DLD1 (cell line): ENCODE data around the gene RPS14.
"Not testable (repeated sequence)": the region's sequence is repeated elsewhere in the genome, so short reads cannot be mapped to it uniquely, and the experiment has no call there.

Experiments
- in situ Hi-C: cut with HindIII; loops from 2 replicates; pipeline ENCODE4 v1.10.0; 2017; ENCODE audit warnings: low sequenced_read_pairs

The RPS14 gene

GRCh38 chr5:150419630-150420270 lies 29.8 kb downstream of the RPS14 start:
- in situ Hi-C loops, result no loop called here

- in situ Hi-C loops, result not testable (repeated sequence)
Measured at GRCh38 chr5:150413902-150414790, 35.4 kb downstream of the RPS14 start.

- in situ Hi-C loops, result no loop called here
Measured at GRCh38 chr5:150413176-150413901, 36.2 kb downstream of the RPS14 start.

GRCh38 chr5:150412319-150413175 lies 37.0 kb downstream of the RPS14 start, which contains the start of gene CD74:
CD74 (minus strand) TSS chr5:150412910; CDS start chr5:150412749, 161 bp downstream.
- in situ Hi-C loops, result no loop called here

- in situ Hi-C loops, result no loop called here
Measured at GRCh38 chr5:150411245-150411979, 38.1 kb downstream of the RPS14 start.

GRCh38 chr5:150410524-150411244 lies 38.9 kb downstream of the RPS14 start:
- in situ Hi-C loops, result no loop called here

- in situ Hi-C loops, result no loop called here
Measured at GRCh38 chr5:150409638-150410523, 39.7 kb downstream of the RPS14 start.

- in situ Hi-C loops, result no loop called here
Measured at GRCh38 chr5:150408231-150408943, 41.2 kb downstream of the RPS14 start.

- in situ Hi-C loops, result no loop called here
Measured at GRCh38 chr5:150407096-150407720, 42.3 kb downstream of the RPS14 start.

GRCh38 chr5:150406723-150407095 lies 42.8 kb downstream of the RPS14 start:
- in situ Hi-C loops, result no loop called here

GRCh38 chr5:150406103-150406722 lies 43.3 kb downstream of the RPS14 start:
- in situ Hi-C loops, result no loop called here

GRCh38 chr5:150404941-150405816 lies 44.4 kb downstream of the RPS14 start:
- in situ Hi-C loops, result loop anchor here (5.0 kb wide), 1 partner anchor 133 kb away; no protein-coding TSS in a partner anchor

GRCh38 chr5:150404535-150404934 lies 45.0 kb downstream of the RPS14 start:
- in situ Hi-C loops, result loop anchor here (5.0 kb wide), 1 partner anchor 132 kb away; no protein-coding TSS in a partner anchor

GRCh38 chr5:150404121-150404520 lies 45.4 kb downstream of the RPS14 start:
- in situ Hi-C loops, result loop anchor here (5.0 kb wide), 1 partner anchor 132 kb away; no protein-coding TSS in a partner anchor

GRCh38 chr5:150402901-150403342 lies 46.6 kb downstream of the RPS14 start:
- in situ Hi-C loops, result loop anchor here (5.0 kb wide), 1 partner anchor 131 kb away; no protein-coding TSS in a partner anchor
